ENCODE data around the gene POLD3. TPM values are rescaled to one million over a fixed set of nuclear protein-coding genes. Genes with fewer than 3 reads are reported as not detected.

The POLD3 gene
- total and polyA plus RNA-seq, 10 of the 15 experiments (the other 5 are each of a cell fraction or from before 2014, with no cell fraction given), result 23.8 to 63.7 (median 38.7) TPM

GRCh38 chr11:74642912-74643311 lies 50.5 kb downstream of the POLD3 start (continued):
- TF ChIP-seq, protein P1, sequence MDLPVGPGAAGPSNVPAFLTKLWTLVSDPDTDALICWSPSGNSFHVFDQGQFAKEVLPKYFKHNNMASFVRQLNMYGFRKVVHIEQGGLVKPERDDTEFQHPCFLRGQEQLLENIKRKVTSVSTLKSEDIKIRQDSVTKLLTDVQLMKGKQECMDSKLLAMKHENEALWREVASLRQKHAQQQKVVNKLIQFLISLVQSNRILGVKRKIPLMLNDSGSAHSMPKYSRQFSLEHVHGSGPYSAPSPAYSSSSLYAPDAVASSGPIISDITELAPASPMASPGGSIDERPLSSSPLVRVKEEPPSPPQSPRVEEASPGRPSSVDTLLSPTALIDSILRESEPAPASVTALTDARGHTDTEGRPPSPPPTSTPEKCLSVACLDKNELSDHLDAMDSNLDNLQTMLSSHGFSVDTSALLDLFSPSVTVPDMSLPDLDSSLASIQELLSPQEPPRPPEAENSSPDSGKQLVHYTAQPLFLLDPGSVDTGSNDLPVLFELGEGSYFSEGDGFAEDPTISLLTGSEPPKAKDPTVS (IDR thresholded peaks at IDR 0.05; ENCODE audit: low read depth, low read length), result no peak
- no peak for TF ChIP-seq NR2F1 (conservative IDR thresholded peaks at IDR 0.05)
- no peak for TF ChIP-seq SRF (IDR thresholded peaks at IDR 0.05; ENCODE audit: low read depth in 2 of 2, low read length in 2 of 2)
- TF ChIP-seq SP1 (IDR thresholded peaks at IDR 0.05; ENCODE audit: low read depth, low read length), result no peak
- no peak for TF ChIP-seq ZNF24 (IDR thresholded peaks at IDR 0.05)

- no peak overlapping the region for H3K4me2 ChIP-seq (ENCODE audit: control insufficient read depth, insufficient read depth)
- no peak overlapping the region for H2AFZ ChIP-seq (ENCODE audit: control insufficient read depth, low read depth, low read length)
- no peaks in the 10 kb centered on the region for H3K9me3 ChIP-seq (replicated peaks; ENCODE audit: control insufficient read depth, insufficient read depth, low read length)
- no peak overlapping the region for H3K27ac ChIP-seq (ENCODE audit: control insufficient read depth, insufficient read depth)
- no peak for TF ChIP-seq POLR2AphosphoS2 (IDR thresholded peaks at IDR 0.05; ENCODE audit: low read depth, low read length)
- no peak for TF ChIP-seq ELK1 (IDR thresholded peaks at IDR 0.05; ENCODE audit: low read depth, low read length)
- no peak for TF ChIP-seq POLR2A (IDR thresholded peaks at IDR 0.05; ENCODE audit: low read depth, low read length)
- no peak for TF ChIP-seq EP300 (IDR thresholded peaks at IDR 0.05; ENCODE audit: borderline replicate concordance in 1 of 2, control insufficient read depth in 1 of 2, low read depth in 2 of 2, low read length in 2 of 2)
- TF ChIP-seq RAD21 (IDR thresholded peaks at IDR 0.05; ENCODE audit: insufficient read depth, low read depth, low read length), result no peak
- no peak for TF ChIP-seq SIN3A (IDR thresholded peaks at IDR 0.05; ENCODE audit: low read depth, low read length)
- TF ChIP-seq PAX8 (IDR thresholded peaks at IDR 0.05), result no peak
- no peaks in the 10 kb centered on the region for H4K20me1 ChIP-seq (ENCODE audit: control insufficient read depth, insufficient read depth)
- no TSS peak for BruUV-seq (replicated peaks)
- RAD21 ChIA-PET (ENCODE audit: unreplicated experiment), result no interaction called here
- FAIRE-seq (no peak), DNase-seq (ENCODE audit: low read depth, low spot score) (no peak), ATAC-seq (no peak)
- H3K9ac ChIP-seq (ENCODE audit: control insufficient read depth, insufficient read depth, low read length), result no peak overlapping the region
- CTCF ChIA-PET, result no interaction called here
- H3K4me3 ChIP-seq, result no peak overlapping the region
- H3K4me1 ChIP-seq (ENCODE audit: control insufficient read depth, insufficient read depth, low read length), result no peaks in the 10 kb centered on the region
- H3K36me3 ChIP-seq (ENCODE audit: control insufficient read depth in 2 of 2, insufficient read depth in 2 of 2, low read length in 1 of 2), result peaks cover 0 to 10% of the 10 kb centered on the region in 2 experiments; a peak in 3 of 4 replicates
- 96% methylated on average over 4 of the region's 4 CpGs for WGBS (ENCODE audit: insufficient coverage, insufficient replicate concordance, low lambda C conversion rate, missing lambda C conversion rate)
- H3K79me2 ChIP-seq (ENCODE audit: control insufficient read depth, insufficient read depth, low read length), result no peaks in the 10 kb centered on the region
- in situ Hi-C loops (cut with MboI) (no loop called here), intact Hi-C loops (cut with micrococcal nuclease; ENCODE audit: unreplicated experiment) (no loop called here)
- SMC1A ChIA-PET (ENCODE audit: uncharacterized antibody, unreplicated experiment), result no interaction called here
- no peaks in the 10 kb centered on the region for H3K27me3 ChIP-seq (replicated peaks in 1 of 2; ENCODE audit: control insufficient read depth in 2 of 2, insufficient read depth in 2 of 2, low read length in 1 of 2)
- POLR2A ChIA-PET, result no interaction called here
These were observed 51.7 kb downstream of the POLD3 start for GRCh38 chr11:74644081-74644480.
